ENCODE measurements around the gene BMPR1A.
A peak's percentile ranks its signal among the peaks of the same experiment; 100 is the strongest.
"Not testable (repeated sequence)": the region's sequence is repeated elsewhere in the genome, so short reads cannot be mapped to it uniquely, and the experiment has no call there.

The BMPR1A gene

DNA sequence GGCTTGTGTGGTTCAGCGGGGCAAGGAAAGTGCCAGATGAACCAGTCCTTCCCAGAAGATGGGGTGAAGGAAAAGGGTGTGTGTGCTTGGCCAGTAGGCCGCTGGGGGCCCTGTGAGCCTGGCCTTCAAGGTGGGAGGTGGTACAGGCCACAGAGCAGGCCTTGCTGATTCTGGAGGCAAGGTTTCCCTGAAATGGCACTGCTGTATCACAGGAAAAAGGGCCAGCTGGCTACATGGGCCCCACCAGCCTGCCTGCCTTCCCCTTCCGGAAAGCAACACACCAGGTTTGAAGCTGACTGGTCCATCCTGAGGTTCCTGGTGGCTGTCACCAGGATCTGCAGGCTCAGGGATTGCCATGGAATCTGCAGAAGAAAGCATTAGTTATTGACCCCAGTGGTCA lies 188.5 kb downstream of the BMPR1A start:
- no peak for TF ChIP-seq CTCF (IDR thresholded peaks at IDR 0.05; ENCODE audit: low read depth, low read length, missing control alignments)
- no peak overlapping the region for H3K4me3 ChIP-seq (ENCODE audit: low read depth, low read length)
- no peak for DNase-seq (ENCODE audit: low read depth)

DNA sequence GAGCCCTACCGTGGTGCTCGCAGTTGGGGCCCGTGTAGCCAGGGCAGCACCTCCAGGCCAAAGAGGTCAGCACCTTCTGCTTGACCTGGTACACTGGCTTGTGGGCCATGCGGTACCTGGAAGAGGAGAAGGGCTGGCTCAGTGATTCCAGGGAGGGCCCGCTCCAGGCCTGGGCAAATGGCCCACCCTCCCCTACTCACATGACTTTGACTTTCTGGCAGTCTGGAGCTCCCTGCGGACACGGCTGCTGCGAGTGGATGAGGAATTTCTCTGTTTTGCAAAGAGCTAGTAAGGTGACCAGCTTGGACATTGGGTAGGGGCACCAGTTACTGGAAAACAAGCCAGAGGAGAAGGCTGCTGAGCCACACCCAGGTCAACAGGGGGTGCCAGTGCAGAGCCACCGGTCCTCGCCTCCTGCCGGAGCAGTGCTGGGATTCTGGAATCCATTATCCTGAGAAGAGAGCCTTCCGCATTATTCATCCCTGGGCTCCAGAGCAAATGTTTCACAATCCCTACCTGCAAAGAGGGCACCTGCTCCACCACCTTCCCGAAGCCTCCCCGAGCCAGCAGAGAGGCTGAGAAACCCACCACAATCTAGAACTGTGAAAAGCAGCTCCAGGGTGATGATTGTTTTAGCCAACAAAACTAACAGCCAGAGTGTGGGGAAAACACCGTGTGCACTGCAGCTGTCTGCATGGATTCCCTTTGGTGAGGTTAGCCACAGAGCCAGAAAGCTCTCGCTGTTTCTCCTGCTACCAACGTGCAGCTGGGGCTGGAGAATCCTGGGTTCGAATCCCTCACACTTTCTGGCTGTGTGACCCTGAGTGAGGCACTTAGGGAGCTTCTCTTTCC lies 189.2 kb downstream of the BMPR1A start:
- peak; percentile 13 for TF ChIP-seq CTCF (IDR thresholded peaks at IDR 0.05; ENCODE audit: low read depth, low read length, missing control alignments)
- H3K4me3 ChIP-seq (ENCODE audit: low read depth, low read length): no peak overlapping the region
- no peak for DNase-seq (ENCODE audit: low read depth)

GRCh38 chr10:86946213-86947155 lies 190.1 kb downstream of the BMPR1A start:
- no peak overlapping the region for H3K4me3 ChIP-seq (ENCODE audit: low read depth, low read length)
- no peak for DNase-seq (ENCODE audit: low read depth)
- TF ChIP-seq CTCF (IDR thresholded peaks at IDR 0.05; ENCODE audit: low read depth, low read length, missing control alignments): no peak

GRCh38 chr10:86947806-86948205 lies 191.4 kb downstream of the BMPR1A start:
- DNase-seq (ENCODE audit: low read depth); H3K4me3 ChIP-seq (ENCODE audit: low read depth, low read length): not testable (repeated sequence)

DNA sequence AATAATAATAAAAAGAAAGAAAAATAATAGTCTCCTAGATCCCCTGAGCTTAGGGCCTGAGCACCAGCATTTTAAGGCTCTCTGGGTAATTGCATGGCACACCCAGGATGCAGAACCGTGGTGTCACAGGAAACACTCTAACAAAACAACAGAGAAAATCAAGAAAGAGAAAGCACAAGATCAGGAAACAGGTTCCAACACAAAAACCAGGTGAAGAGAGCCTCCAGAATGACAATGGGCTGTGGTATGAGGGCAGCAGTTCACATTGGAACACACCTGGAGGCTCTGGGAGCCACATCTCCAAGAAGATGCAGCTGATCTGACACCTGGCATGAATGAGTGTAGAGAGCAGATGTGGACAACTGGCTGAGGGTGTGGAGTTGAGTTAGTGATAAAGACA lies 193.9 kb downstream of the BMPR1A start:
- no peak for TF ChIP-seq CTCF (IDR thresholded peaks at IDR 0.05; ENCODE audit: low read depth, low read length, missing control alignments)
- no peak for DNase-seq (ENCODE audit: low read depth)
- H3K4me3 ChIP-seq (ENCODE audit: low read depth, low read length): no peak overlapping the region

DNA sequence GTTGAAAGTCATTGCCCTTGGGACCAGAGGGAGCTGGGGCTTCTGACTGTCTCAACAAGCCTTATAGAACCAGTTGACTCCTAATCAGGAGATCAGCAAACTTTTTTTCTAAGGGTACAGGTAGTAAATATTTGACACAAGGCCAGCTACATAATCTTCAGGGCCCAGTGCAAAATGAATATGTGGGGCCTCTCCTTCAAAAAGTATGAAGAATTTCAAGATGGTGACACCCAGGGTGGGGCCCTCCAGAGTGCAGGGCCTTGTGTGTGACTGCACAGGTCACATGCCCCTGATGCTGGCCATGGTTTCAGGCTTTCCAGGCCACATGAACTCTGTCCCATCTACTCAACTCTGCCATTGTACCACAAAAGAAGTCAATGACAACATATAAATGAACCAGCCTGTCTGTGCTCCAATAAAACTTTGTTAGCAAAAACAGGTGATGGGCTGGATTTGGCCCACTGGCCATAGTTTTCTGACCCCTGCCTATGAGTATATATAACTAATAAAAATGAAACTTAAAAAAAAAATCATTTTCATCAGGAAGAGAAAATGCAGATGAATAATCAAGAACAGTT lies 194.9 kb downstream of the BMPR1A start:
- DNase-seq (ENCODE audit: low read depth): no peak
- no peak for TF ChIP-seq CTCF (IDR thresholded peaks at IDR 0.05; ENCODE audit: low read depth, low read length, missing control alignments)
- no peak overlapping the region for H3K4me3 ChIP-seq (ENCODE audit: low read depth, low read length)

- H3K4me3 ChIP-seq (ENCODE audit: low read depth, low read length): no peak overlapping the region
- TF ChIP-seq CTCF (IDR thresholded peaks at IDR 0.05; ENCODE audit: low read depth, low read length, missing control alignments): no peak
- DNase-seq (ENCODE audit: low read depth): no peak
Measured at GRCh38 chr10:86952106-86952505, 195.7 kb downstream of the BMPR1A start.

GRCh38 chr10:86952697-86953096 lies 196.3 kb downstream of the BMPR1A start:
- not testable (repeated sequence) for DNase-seq (ENCODE audit: low read depth); H3K4me3 ChIP-seq (ENCODE audit: low read depth, low read length)

All from GM12864 (cell line).